ENCODE measurements around the gene NKX1-1.
"Not testable (repeated sequence)": the region's sequence is repeated elsewhere in the genome, so short reads cannot be mapped to it uniquely, and the experiment has no call there.

The NKX1-1 gene

DNA sequence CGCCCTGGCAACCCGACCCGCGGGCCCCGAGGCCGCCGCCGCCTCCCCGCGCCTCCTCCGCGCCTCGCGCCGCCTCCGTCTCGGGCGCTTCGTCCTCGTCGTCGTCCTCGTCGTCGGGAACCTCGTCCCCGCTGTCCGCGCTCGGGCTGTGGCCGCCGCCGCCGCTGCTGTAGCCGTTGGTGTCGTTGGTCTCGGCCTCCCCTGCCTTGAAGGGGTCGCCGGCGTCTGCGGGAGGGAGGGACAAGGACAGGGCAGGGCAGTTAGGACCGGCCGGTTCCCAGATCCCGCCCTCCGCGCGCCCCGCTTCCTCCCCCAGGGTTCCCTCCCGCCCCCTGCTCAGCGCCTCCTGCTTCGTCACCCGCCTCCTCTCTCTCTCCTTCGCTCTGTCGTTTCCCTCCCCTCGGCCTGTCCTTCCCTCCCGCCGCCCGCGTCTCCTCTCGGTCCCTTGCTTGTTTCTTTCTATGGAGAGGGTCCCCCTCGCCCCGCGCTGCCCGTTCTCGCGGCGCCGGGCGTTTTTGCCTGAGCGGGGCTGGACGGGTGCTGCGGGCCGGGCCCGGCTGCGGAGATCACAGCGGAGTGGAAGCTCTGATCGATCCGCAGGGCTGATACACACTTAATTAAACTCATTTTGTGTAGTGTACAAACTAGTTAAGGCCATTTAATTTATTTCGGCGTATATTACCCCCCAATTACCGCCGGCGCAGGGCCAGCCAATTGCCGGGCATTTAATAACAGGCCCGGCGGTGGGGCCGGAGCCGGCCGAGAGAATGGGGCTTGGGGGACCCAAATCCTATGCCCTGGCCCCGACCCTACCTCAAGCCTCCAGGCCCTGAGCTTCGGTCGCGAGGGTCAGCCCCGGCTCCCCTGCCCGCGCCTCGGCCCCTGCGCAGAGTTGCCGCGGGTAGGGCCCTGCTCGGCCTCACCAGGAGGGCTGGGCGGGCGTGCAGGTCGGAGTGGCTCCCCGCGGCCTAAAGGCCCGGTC, 2.4 kb downstream of the NKX1-1 start:
- no peak for DNase-seq

DNA sequence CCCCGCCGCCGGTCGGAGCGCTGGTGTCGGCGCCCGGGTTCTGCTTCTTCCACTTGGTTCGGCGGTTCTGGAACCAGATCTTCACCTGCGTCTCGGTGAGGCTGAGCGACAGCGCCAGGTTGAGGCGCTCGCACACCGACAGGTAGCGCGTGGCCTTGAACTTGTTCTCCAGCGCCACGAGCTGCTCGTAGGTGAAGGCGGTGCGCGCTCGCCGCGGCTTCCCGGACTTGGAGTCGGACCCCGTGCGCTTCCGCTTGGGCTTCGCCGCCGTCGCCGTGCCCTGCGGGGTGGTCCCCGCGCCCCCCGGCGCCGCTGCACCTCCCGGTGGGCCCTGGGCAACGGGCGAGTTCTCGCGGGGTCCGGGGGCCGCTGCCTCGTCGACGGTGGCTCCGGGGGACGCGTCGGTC, 3.1 kb downstream of the NKX1-1 start:
- DNase-seq = no peak

DNA sequence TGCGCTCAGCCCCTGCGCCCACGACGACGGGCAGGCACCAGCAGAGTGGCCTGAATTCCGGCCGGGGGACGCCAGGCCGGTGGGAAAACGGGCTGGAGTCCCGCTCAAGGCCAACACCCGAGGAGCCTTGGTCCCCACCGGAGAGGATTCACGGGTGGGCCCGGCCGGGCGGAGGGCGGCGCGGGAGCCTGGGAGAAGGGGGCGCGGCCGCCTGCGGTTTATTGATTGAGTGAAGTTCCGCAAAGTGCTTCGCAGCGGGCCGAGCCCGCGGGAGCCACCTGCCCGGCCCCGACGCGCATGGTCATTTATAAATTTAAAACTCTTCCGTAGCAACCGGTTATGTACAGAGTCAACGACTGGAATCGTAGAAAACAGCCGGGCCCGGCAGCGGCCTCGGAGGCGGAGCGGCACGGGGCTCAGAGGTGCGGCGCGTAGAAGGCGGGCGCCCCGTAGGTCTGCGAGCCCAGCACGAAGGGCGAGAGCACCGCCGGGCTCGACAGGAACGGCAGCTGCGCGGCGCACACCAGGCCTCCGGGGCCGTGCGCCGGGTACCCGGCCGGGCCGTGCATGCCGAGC, 3.6 kb downstream of the NKX1-1 start:
- DNase-seq = no peak

DNA sequence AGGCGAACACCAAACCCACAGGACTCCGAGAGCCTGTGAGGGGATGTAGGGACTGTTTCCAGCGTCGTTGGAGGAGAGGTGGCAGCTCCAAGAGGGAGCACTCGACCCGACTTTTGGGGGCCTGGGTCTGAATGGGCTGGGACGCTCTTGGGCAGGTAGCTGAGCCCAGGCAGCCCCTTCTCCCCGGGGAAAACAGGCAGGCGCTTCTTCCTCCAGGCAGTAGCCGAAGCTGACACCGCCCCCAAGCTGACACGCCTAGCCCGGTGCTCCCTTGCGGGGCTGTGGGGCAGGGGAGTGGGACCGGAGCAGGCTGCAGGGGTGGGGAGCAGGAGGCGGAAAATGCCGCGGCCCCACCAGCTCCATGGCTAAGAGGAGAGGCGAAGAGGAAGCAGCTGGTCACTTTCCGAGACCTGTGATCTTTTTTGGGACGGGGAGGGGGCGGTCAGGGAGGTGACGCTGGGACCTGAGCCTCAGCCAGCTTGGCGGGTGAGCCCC, 4.2 kb downstream of the NKX1-1 start:
- DNase-seq = no peak

DNA sequence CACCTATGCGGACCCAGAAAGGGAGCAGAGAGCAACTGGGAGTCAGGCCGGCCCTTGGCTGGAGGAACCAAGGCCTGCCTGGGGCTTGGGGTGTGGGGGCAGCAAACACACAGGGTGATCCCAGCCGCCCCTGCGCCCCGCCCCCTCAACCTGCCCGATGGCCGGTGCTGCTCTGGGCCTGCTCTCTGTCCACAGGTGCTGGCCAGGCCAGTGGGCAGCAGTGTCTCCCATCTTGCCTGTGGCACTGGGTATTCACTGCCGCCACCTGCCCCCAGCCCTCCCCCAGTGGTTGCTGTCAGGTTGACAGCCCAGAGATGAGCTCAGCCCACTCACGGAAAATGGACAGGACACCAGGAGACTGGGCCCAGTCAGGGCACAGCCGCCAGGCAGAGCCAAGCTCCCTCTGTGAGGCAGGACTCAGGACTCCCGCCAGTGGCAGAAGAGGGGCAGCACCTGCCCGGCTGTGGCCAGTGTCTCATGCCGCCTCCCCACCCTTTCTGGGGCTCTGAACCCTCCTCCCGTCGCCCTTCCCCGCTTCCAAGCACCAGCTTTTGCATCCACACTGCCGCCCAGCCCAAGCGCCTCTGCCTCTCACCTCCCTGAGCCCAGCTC, 4.7 kb downstream of the NKX1-1 start:
- DNase-seq = no peak

DNA sequence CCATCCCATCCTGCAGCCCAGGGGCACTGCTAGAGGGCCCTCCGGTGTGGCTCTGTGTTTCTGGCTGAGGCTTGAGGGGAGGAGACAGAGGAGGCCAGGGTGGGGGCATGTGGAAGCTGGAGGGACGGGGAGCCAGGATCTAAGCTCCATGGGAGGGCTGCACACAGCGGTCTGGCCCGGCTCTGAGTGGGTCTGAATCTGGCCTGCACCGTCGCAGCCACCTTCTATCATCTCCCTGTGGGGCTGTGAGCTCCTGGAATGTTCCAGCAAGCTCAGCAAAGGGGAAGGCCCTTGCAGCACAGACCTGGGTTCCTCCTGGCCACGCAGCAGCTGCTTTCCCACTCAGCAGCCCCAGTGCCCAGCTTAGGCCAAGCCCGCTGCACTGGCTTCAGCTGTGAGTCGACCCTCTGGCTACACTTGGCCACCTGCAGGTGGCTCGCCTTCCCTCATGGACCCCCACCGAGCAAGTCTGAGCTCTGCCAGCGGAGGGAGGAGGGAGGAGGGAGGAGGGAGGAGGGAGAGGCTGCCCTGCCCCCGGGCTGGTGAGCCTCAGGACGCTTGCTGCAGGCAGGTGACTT, 5.3 kb downstream of the NKX1-1 start:
- DNase-seq = no peak

DNA sequence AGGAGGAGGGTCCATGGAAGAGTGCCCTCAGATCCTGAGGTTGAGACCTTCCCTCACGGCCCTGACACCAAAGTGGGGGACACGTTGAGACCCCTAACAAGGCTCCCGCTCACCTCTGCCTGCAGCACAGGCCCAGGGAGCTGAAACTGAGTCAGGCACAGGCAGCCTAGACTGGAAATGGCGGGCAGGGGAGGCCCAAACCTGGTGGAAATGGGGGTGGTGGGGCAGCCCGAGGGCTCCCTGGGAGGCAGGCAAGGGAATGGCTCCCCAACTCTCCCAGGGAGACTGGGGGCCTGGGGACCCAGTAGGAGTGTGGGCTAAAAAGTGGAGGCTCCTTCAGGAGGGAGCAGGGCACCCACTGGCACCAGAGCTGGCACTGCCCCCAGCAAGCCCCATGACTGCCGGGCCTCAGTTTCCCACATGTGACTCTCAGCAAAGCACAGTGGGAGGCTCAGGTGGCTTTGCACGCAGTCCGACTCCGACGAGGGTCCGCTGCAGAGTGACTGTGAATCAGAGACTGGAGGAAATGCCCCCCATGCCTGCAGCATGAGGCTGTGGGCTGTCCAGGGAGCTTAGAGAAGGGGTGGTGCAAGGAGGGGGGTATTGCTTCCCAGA, 5.9 kb downstream of the NKX1-1 start:
- DNase-seq = no peak

DNA sequence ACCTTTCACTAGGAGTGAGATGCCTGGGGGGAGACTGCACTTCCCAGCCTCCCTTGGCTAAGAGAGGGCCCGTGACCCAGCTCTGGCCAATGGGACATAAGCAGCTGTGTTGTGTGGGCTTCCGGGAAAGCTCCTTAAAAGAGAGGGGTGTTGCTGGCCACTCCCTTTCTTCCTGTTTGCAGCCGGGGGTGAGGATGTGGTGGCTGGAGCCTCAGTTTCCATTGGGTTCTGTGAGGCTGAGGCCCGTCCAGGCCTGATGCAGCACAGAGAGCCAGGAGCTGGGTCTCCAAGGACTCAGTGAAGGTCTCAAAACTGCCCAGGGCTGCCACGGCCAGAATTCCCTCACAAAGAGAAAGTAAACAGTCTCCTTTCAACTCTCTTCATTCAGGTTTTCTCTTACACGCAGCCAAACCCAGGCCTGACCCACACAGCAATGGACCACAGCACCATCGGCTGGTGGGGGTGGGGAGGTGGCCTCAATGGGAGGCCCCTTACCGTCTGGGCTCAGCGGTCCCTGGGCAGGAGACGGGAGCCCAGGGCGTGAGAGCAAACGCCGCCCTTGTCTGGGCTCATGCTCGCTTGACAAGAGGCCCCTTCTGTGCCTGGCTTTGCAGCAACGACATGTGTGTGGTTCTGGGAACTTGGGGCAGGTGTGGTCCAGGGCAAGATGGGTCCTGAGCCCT, 6.6 kb downstream of the NKX1-1 start:
- DNase-seq = no peak

DNA sequence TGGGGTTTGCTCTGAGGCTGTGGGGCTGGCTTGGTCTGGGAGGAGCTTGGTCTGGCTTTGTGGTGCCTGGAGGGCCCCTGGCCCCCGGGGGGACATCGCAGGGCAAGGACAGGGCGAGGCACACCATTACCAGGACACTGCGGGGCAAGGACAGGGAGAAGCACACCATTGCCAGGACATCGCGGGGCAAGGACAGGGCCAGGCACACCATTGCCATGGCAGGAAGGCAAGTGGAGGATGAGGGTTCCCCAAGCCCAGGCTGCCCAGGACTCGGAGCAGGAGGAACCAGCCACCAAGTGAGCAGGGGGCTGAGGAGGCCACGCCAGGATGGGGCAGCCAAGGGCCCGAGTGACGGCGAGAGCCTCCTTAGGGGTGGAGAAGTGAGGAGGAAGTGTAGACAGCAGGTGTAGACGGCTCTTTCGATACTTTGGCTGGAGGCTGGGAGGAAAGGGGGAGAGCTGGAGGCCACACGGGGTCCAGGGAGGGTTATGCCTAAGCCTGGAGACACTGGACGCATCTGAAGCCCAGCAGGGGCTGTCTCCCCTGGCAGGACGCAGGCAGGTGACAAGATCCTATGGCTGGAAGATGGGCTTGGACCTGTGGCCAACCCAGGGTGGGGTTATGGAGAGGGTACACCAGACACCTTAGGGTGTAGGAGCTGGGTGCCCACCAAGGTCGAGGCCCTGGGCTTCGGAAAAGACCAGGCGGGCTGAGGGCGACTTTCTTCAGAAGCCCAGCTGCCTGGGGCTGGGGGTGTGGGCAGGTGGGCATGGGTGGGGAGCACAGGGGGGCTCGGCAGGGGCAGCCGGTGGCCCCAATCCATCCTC, 7.3 kb downstream of the NKX1-1 start:
- DNase-seq = no peak

DNA sequence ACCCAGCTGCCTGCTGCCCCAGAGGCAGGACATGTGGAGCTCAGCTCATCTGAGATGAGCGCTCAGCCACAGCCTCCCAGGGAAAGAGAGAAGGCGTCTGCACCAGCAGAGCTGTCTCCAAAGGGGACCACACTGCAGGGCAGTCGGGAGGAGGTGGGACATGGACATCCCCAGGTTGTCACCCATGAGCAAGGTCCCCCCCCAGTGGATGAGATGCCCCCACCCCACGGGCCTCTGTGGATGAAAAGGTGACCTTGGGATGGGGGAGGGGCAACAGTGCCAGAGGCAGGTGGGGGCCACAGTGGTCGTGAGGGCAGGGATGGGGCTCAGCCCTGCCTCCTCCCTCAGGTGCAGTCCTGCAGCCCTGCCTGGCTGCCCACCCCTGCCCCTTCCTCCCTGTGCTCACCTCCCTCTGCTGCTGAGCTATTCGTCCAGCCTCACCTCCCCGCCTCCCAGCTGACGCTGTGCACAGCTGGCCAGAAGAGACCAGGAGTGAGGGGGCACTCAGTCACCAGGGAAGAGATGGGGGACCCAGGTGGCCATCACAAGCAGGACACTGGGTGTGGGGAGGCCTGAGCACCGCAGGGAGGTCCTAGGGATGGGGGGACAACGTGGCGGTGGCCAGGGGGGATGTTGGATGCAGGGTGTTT, 9.3 kb downstream of the NKX1-1 start:
- DNase-seq = no peak

DNA sequence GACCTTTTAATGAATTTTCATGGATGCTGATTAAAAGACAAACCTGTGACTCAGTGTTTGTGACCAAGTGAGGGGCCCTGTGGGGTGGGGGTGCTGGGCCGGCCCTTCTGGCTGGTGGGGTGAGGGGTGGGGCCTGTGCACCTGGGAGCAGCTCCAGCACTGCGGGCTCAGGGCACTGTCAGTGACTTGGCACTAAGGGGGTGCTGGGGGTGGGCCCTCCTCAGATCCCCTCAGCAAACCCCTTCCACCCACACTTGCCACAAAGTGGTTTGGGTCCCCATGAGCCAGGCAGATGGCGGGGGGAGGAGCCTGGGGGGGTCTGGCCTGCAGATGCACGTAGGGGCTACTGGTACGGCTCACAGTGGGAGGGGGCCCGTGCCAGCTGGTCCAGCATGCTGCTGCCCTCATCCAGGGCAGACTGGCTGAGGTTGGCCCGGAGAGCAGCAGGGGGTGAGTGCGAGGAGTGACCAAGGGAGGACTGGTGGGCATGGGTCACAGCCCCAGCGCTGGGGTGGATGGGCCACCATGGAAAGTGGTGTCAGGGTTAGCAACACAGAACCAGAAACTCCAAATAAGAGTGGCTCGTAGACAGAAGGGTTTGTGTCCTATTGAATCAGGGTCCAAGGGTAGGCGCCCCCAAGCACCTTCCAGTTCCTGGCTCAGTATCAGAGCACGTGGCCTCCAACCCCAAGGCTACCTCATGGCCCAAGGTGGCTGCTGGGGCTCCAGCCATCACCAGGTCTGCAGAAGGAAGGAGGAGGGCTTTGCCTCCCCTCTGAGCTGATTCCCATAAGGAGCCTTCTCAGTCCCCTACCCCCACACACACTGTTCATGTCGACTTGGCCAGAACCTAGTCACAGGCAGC, 10.1 kb downstream of the NKX1-1 start:
- no peak for DNase-seq

DNA sequence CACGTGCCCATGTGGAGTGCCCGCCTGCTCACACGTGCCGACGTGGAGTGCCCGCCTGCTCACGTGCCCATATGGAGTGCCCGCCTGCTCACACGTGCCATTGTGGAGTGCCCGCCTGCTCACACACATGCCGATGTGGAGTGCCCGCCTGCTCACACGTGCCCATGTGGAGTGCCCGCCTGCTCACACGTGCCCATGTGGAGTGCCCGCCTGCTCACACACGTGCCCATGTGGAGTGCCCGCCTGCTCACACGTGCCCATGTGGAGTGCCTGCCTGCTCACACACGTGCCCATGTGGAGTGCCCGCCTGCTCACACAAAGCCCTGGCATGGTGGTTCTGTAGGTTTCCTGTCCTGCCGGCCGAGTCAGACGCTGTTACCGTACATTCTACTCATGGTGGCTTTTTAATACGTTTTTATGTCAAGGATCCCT, 10.8 kb downstream of the NKX1-1 start:
- not testable (repeated sequence) for DNase-seq

DNA sequence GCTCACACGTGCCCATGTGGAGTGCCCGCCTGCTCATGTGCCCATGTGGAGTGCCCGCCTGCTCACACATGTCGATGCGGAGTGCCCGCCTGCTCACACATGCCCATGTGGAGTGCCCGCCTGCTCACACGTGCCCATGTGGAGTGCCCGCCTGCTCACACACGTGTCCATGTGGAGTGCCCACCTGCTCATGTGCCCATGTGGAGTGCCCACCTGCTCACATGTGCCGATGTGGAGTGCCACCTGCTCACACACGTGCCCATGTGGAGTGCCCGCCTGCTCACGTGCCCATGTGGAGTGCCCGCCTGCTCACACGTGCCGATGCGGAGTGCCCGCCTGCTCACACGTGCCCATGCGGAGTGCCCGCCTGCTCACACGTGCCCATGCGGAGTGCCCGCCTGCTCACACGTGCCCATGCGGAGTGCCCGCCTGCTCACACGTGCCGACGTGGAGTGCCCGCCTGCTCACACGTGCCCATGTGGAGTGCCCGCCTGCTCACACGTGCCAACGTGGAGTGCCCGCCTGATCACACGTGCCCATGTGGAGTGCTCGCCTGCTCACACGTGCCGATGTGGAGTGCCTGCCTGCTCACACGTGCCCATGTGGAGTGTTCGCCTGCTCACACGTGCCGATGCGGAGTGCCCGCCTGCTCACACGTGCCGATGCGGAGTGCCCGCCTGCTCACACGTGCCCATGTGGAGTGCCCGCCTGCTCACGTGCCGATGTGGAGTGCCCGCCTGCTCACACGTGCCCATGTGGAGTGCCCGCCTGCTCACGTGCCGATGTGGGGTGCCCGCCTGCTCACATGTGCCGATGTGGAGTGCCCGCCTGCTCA, 11.5 kb downstream of the NKX1-1 start:
- not testable (repeated sequence) for DNase-seq

DNA sequence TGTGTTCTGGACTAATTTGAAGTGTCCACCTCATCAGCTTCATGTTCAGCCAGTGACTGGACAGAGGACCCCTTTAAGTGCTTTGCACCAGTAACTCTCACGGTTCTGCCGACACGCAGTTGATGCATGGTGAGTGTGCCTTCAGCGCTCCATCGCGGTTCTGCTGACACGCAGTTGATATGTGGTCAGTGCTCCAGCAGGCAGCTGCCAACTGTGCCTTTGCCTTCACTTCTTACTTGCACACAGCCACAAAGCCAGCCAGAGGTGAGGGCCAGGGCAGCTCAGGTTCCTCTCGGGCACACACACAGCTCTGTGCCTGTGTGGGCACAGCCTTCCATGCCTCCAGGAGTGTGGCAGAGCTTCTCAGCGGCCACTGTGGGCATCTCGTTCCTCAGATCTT, 12.4 kb downstream of the NKX1-1 start:
- no peak for DNase-seq

DNA sequence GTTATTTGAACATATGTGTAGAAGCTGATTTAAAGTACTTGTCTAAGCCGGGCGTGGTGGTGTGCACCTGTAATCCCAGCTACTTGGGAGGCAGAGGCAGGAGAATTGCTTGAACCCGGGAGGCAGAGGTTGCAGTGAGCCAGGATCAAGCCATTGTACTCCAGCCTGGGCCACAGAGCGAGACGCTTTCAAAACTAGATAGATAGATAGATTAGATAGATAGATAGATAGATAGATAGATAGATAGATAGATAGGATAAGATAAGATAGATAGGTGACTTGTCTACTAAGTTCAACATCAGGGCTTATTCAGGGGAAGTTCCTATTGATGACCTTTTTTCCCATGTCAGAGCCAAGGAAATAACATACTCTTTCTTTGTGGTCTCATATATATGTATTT, 12.9 kb downstream of the NKX1-1 start:
- not testable (repeated sequence) for DNase-seq

DNA sequence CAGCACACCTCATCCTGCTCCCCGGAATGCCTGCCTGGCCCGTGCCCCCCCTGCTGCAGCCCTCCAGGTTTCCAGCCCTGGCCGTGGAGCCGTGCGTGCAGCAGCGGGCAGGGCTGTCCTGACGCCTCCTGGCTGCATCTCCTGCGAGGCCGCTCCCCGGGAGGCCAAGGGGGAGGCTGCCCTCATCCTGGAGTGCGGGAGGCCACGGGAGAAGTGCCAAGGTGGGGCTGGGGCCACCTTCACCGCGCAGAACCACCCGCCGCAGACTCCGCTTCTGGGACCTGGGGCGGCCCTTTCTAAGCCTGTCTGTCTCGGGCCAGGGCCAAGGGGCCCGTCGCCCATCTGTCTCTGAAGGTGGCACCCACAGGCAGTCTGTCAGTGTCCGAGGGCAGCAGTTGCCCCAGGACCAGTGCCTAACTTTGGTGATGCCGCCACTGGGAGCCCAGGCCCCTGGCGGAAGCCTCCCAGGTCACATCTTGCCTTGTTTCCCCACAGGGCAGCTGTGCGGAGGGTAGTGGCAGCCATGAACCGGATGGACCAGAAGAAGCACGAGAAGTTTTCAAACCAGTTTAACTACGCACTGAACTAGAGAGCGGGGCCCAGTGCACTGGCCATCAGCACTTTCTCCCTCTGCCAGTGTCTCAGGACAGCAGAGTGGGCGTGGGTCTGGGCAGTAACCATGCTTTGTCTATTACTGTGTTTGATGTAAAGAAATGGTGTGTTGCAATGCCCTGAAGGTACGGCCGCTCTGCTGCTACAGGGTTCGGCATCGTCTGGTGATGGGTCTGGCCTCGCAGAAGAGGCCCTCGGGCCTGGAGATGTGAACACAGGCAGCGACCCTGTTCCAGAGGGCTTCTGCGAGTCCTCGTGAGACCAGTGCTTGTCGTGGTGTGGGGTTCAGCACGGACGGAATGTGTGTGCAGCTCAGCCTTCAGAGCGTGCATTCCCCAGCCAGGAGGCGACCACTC, 20.6 kb downstream of the NKX1-1 start:
- no peak for DNase-seq

DNA sequence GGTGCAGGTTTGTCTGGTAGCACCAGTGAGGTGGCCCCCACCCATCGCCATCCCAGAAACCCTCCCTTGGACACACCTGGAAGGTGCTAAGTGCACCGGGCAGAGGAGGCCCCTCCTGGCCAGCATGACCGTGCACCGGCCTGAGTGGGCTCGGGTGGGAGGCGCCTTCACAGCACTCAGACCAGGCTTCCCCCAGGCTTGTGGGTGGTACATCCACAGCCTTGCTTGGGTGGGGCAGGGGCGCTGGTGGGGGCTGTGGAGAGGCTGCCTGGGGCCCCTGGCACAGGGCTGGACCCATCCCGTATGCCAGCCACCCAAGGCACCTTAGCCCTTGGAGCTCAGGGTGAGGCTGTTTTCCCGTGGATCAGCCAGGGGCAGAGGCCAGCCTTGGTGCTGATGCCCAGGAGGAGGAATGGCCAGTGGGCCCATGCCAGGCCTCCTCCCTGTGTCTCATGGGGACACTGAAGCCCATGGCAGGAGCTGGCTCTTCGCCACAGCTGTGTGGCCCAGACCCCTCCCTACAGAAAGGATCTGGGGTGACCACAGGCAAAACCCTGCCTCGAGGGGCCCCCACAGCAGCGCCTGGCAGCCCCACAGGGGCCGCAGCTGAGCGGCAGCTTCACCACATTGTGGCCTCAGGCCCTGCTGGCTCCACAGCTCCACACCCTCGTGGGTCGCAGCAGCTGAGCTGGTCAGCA, 21.4 kb downstream of the NKX1-1 start:
- DNase-seq = no peak
